T-helper 1 cell treated with Interleukin-12 subunit alpha and Interleukin-12 subunit beta and Interleukin-4 antibody, amounts not matched to agents 30 μg/mL and 1 μg/mL, for 36 hours (primary cell): ENCODE results near the gene FEN1.
A peak's percentile ranks its signal among the peaks of the same experiment; 100 is the strongest.

ENCODE experiments used
- H3K27ac Mint-ChIP-seq: one replicate; pipeline ENCODE4 v1.8.0; 2021; ENCODE audit warnings: mild to moderate bottlenecking, mixed read lengths
- H3K27me3 Mint-ChIP-seq: one replicate; pipeline ENCODE4 v1.8.0; 2021; ENCODE audit warnings: low read depth, mixed read lengths
- H3K36me3 Mint-ChIP-seq: one replicate; pipeline ENCODE4 v1.8.0; 2021; ENCODE audit warnings: low read depth, mixed read lengths
- H3K4me1 Mint-ChIP-seq: one replicate; pipeline ENCODE4 v1.8.0; 2021; ENCODE audit warnings: low read depth, mixed read lengths
- H3K4me3 Mint-ChIP-seq: one replicate; pipeline ENCODE4 v1.8.0; 2021; ENCODE audit warnings: mild to moderate bottlenecking, moderate library complexity, mixed read lengths
- H3K9me3 Mint-ChIP-seq: one replicate; pipeline ENCODE4 v1.8.0; 2021; ENCODE audit warnings: mixed read lengths

The FEN1 gene

GRCh38 chr11:61841636-61842527, 49.2 kb downstream of the FEN1 start:
- Mint-ChIP-seq H3K4me1 (peaks cover 5% of the 10 kb centered on the region), H3K27ac (peak overlapping the region; percentile 31), H3K4me3 (no peak overlapping the region), H3K27me3 (no peaks in the 10 kb centered on the region), H3K9me3 (no peaks in the 10 kb centered on the region), H3K36me3 (peaks cover 45% of the 10 kb centered on the region)

- Mint-ChIP-seq H3K4me1 (peaks cover 5% of the 10 kb centered on the region), H3K4me3 (no peak overlapping the region), H3K9me3 (no peaks in the 10 kb centered on the region), H3K27ac (no peak overlapping the region), H3K27me3 (no peaks in the 10 kb centered on the region), H3K36me3 (peaks cover 48% of the 10 kb centered on the region)
Measured at GRCh38 chr11:61842528-61842820, 49.8 kb downstream of the FEN1 start.

- H3K9me3 Mint-ChIP-seq, result no peaks in the 10 kb centered on the region
- H3K27me3 Mint-ChIP-seq, result no peaks in the 10 kb centered on the region
- no peaks in the 10 kb centered on the region for H3K4me1 Mint-ChIP-seq
- H3K4me3 Mint-ChIP-seq, result no peak overlapping the region
- peaks cover 49% of the 10 kb centered on the region for H3K36me3 Mint-ChIP-seq
- H3K27ac Mint-ChIP-seq, result no peak overlapping the region
Measured at GRCh38 chr11:61844909-61845565, 52.3 kb downstream of the FEN1 start.

GRCh38 chr11:61846362-61847020, 53.8 kb downstream of the FEN1 start:
- Mint-ChIP-seq H3K9me3 (no peaks in the 10 kb centered on the region), H3K36me3 (peaks cover 41% of the 10 kb centered on the region), H3K27ac (no peak overlapping the region), H3K27me3 (no peaks in the 10 kb centered on the region), H3K4me1 (no peaks in the 10 kb centered on the region), H3K4me3 (no peak overlapping the region)
